ENCODE measurements around the gene TRIM74. TPM values are rescaled to one million over a fixed set of nuclear protein-coding genes. Genes with fewer than 3 reads are reported as not detected.
A peak's percentile ranks its signal among the peaks of the same experiment; 100 is the strongest.
"Not testable (repeated sequence)": the region's sequence is repeated elsewhere in the genome, so short reads cannot be mapped to it uniquely, and the experiment has no call there.

TRIM74 gene
- total and polyA plus RNA-seq, 5 experiments from 2014 or later, result 0.40 to 9.1 (median 4.4) TPM; not detected in 1

DNA sequence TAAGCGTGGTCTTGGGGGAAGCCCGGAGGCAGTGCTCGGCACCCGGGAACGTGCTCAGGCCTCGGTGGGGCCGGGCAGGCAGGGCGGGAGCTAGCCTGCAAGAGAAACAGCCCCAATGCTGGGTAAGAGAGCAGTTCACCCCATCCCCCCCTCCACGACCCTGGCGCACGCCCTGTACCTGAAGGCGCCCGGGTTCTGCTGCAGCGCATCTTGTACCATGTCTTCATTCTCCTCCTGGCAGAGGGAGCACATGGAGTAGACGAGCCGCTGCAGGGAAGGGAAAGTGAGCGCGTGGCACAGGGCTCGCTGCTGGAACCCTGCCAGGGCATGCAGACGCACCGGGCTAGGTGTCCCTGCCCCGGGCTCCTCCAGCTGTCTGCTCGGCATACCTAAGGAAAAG, 20.6 kb downstream of the TRIM74 start:
- DNase-seq, POLR2A ChIA-PET, H3K27ac Mint-ChIP-seq, H3K9me3 Mint-ChIP-seq, H3K4me1 Mint-ChIP-seq, H3K27me3 Mint-ChIP-seq, H3K4me3 Mint-ChIP-seq: not testable (repeated sequence)
- ATAC-seq, result peak in 1 of 2 donors; percentile 10
- H3K36me3 Mint-ChIP-seq, result peaks cover 0 to 17% (median 0%) of the 10 kb centered on the region in 3 donors

DNA sequence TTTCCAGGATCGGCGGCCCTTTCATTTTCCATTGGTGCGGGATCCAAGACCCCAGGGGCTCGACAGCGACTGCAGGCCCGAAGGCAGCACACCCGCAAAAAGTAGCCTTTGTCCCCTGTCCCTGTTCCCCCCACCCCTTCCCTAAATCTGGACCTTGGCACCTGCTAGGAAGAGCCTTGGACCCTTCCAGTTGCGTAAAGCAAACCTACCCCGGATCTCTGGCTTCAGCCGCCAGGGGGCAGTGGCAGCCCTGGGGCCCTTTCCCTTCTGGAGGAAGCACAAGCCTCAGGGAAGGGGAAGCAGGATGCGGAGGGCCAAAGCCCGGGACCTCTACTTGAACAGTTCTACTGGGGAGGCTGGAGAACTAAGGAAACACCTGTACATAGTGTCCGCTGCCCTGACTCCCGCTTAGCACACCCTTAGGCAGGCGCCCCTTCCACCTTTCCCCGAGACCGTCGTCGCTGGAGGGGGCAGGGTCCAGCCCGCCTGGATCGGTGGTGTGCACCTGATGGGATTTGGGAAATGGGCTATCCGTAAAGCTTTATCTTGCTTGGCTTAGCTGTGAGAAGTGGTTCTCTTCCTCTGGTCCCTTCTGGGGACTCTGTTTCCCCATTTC, 23.0 kb downstream of the TRIM74 start:
- not testable (repeated sequence) for H3K27me3 Mint-ChIP-seq, H3K4me1 Mint-ChIP-seq

GRCh38 chr7:72945597-72945996, 23.7 kb downstream of the TRIM74 start:
- Mint-ChIP-seq H3K36me3 (peaks cover 0 to 24% (median 0%) of the 10 kb centered on the region in 3 donors), H3K27ac (peak overlapping the region in 1 of 10 donors; percentile 40)
- DNase-seq, ATAC-seq, H3K27me3 Mint-ChIP-seq, POLR2A ChIA-PET, H3K4me3 Mint-ChIP-seq, H3K9me3 Mint-ChIP-seq, H3K4me1 Mint-ChIP-seq: not testable (repeated sequence)

More for the DNA sequence above, 23.0 kb downstream of the TRIM74 start:
- Mint-ChIP-seq H3K27ac (peak overlapping the region in 1 of 10 donors; percentile 33), H3K36me3 (peaks cover 0 to 22% (median 0%) of the 10 kb centered on the region in 3 donors)
- H3K4me3 Mint-ChIP-seq, H3K9me3 Mint-ChIP-seq, POLR2A ChIA-PET, DNase-seq, ATAC-seq: not testable (repeated sequence)

- DNase-seq, POLR2A ChIA-PET, ATAC-seq: not testable (repeated sequence)
These were observed 24.3 kb downstream of the TRIM74 start for GRCh38 chr7:72944937-72945336.

GRCh38 chr7:72942956-72943355, 26.3 kb downstream of the TRIM74 start:
- H3K4me3 Mint-ChIP-seq, H3K27ac Mint-ChIP-seq, H3K9me3 Mint-ChIP-seq, H3K27me3 Mint-ChIP-seq, ATAC-seq, POLR2A ChIA-PET, DNase-seq: not testable (repeated sequence)
- Mint-ChIP-seq H3K36me3 (peaks cover 0 to 29% (median 3%) of the 10 kb centered on the region in 3 donors), H3K4me1 (peaks cover 9 to 21% (median 18%) of the 10 kb centered on the region in 4 donors)

More at GRCh38 chr7:72944937-72945336, 24.3 kb downstream of the TRIM74 start:
- H3K36me3 Mint-ChIP-seq, result peaks cover 0 to 24% (median 0%) of the 10 kb centered on the region in 3 donors
- H3K27me3 Mint-ChIP-seq, H3K9me3 Mint-ChIP-seq, H3K27ac Mint-ChIP-seq, H3K4me1 Mint-ChIP-seq, H3K4me3 Mint-ChIP-seq: not testable (repeated sequence)

DNA sequence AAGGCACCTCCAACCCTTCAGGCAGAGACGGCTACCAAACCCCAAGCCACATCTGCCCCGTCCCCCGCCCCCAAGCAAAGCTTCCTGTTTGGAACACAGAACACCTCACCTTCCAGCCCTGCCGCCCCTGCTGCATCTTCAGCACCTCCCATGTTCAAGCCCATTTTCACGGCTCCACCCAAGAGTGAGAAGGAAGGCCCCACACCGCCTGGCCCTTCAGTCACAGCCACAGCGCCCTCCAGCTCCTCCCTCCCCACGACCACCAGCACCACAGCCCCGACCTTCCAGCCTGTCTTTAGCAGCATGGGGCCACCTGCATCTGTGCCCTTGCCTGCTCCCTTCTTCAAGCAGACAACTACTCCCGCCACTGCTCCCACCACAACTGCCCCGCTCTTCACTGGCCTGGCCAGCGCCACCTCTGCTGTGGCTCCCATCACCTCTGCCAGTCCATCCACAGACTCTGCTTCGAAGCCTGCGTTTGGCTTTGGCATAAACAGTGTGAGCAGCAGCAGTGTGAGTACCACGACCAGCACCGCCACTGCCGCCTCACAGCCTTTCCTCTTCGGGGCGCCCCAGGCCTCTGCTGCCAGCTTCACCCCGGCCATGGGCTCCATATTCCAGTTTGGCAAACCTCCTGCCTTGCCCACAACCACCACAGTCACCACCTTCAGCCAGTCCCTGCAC, 27.1 kb downstream of the TRIM74 start:
- DNase-seq, H3K27me3 Mint-ChIP-seq, ATAC-seq, POLR2A ChIA-PET, H3K9me3 Mint-ChIP-seq: not testable (repeated sequence)
- Mint-ChIP-seq H3K36me3 (peaks cover 0 to 28% (median 3%) of the 10 kb centered on the region in 3 donors), H3K27ac (peak overlapping the region in 5 of 10 donors; percentile 57 to 86 (median 81)), H3K4me3 (peak overlapping the region in 4 of 10 donors; percentile 39 to 66 (median 50)), H3K4me1 (peaks cover 9 to 29% (median 25%) of the 10 kb centered on the region in 4 donors)

- H3K27me3 Mint-ChIP-seq, H3K9me3 Mint-ChIP-seq, POLR2A ChIA-PET, ATAC-seq, DNase-seq, H3K4me3 Mint-ChIP-seq: not testable (repeated sequence)
- H3K27ac Mint-ChIP-seq, result peak overlapping the region in 3 of 10 donors; percentile 6 to 40 (median 10)
- H3K4me1 Mint-ChIP-seq, result peaks cover 25 to 40% (median 35%) of the 10 kb centered on the region in 4 donors
- peaks cover 4 to 57% (median 17%) of the 10 kb centered on the region in 3 donors for H3K36me3 Mint-ChIP-seq
These were observed 41.0 kb downstream of the TRIM74 start for GRCh38 chr7:72928216-72928615.

DNA sequence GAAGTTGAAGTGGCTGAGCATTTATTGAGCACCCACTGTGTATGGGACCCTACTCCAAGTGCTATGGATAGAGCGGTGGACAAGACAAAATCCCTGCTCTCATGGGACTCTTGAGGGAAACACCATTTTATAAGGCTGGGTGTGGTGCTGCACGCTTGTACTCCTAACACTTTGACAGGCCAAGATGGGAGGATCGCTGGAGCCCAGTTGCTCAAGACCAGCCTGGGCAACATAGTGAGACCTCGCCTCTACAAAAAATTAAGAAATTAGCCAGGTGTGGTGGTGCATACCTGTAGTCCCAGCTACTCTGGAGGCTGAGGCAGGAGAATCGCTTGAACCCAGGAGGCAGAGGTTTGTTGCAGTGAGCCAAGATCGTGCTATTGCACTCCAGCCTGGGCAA, 41.5 kb downstream of the TRIM74 start:
- Mint-ChIP-seq H3K4me1 (peaks cover 27 to 43% (median 36%) of the 10 kb centered on the region in 4 donors), H3K27ac (peak overlapping the region in 2 of 10 donors; percentile 38 to 40), H3K36me3 (peaks cover 4 to 57% (median 17%) of the 10 kb centered on the region in 3 donors)
- not testable (repeated sequence) for ATAC-seq, H3K27me3 Mint-ChIP-seq, DNase-seq, H3K4me3 Mint-ChIP-seq, H3K9me3 Mint-ChIP-seq
- POLR2A ChIA-PET, result interaction anchor here (0.6 kb wide), 1 partner anchor 379 kb away, joined by 4 read pairs; no protein-coding TSS in a partner anchor

- DNase-seq (no peak), ATAC-seq (peak; percentile 9 to 27)
- Mint-ChIP-seq H3K27ac (peak overlapping the region; percentile 85 to 99 (median 95)), H3K36me3 (peaks cover under 1 to 49% (median 11%) of the 10 kb centered on the region in 3 donors), H3K4me1 (peaks cover 30 to 49% (median 36%) of the 10 kb centered on the region in 4 donors), H3K27me3 (no peaks in the 10 kb centered on the region), H3K9me3 (no peaks in the 10 kb centered on the region), H3K4me3 (peak overlapping the region; percentile 90 to 99 (median 94))
- POLR2A ChIA-PET, result no interaction called here
These were observed 43.6 kb downstream of the TRIM74 start for GRCh38 chr7:72925546-72926120.

GRCh38 chr7:72924733-72925545, 44.3 kb downstream of the TRIM74 start, which contains the start of gene POM121:
Gene POM121 (plus strand): TSS chr7:72925095. CDS start chr7:72925122, 27 bp downstream.
- Mint-ChIP-seq H3K27ac (peak within 1 kb of the TSS; percentile 90 to 100 (median 99)), H3K27me3 (no peaks in the 10 kb centered on the region), H3K4me3 (peak within 1 kb of the TSS; percentile 97 to 100 (median 99)), H3K4me1 (peaks cover 28 to 51% (median 38%) of the 10 kb centered on the region in 4 donors), H3K9me3 (no peaks in the 10 kb centered on the region), H3K36me3 (peaks cover 0 to 50% (median 11%) of the 10 kb centered on the region in 3 donors)
- ATAC-seq (peak; percentile 88 to 91), DNase-seq (peak; percentile 73 to 89 (median 84))
- POLR2A ChIA-PET, result no interaction called here

GRCh38 chr7:72924386-72924732, 44.9 kb downstream of the TRIM74 start:
- H3K4me3 Mint-ChIP-seq, result peak overlapping the region; percentile 97 to 100 (median 99)
- H3K9me3 Mint-ChIP-seq, result no peaks in the 10 kb centered on the region
- peaks cover 31 to 54% (median 41%) of the 10 kb centered on the region in 4 donors for H3K4me1 Mint-ChIP-seq
- no peak for DNase-seq
- no peaks in the 10 kb centered on the region for H3K27me3 Mint-ChIP-seq
- peak overlapping the region; percentile 90 to 100 (median 99) for H3K27ac Mint-ChIP-seq
- H3K36me3 Mint-ChIP-seq, result peaks cover 0 to 46% (median 11%) of the 10 kb centered on the region in 3 donors
- POLR2A ChIA-PET, result no interaction called here
- no peak for ATAC-seq

DNA sequence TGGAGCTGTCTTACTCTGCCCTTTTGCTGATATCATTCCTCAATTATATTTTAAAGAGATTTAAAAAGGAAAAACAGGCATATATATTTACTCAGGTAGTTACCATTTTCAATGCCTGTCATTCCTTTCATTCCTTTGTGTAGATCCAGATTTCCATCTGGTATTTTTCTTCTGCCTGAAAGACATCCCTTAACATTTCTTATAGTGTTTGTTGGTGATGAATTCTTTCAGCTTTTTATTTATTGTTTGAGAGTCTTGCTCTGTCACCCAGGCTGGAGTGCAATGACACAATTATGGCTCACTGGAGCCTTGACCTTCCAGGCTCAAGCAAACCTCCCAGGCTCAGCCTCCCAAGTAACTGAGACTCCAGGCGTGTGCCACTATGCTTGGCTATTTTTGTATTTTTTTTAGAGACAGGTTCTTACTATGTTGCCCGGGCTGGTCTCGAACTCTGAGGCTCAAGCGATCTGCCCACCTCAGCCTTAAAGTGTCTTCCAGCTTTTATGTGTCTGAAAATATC, 50.0 kb downstream of the TRIM74 start:
- DNase-seq (no peak), ATAC-seq (no peak)
- H3K36me3 Mint-ChIP-seq, result peaks cover 0 to 35% (median 0%) of the 10 kb centered on the region in 3 donors
- H3K27ac Mint-ChIP-seq, result peak overlapping the region in 4 of 10 donors; percentile 27 to 67 (median 52)
- POLR2A ChIA-PET, result no interaction called here
- peaks cover 14 to 40% (median 31%) of the 10 kb centered on the region in 4 donors for H3K4me1 Mint-ChIP-seq
- no peak overlapping the region for H3K4me3 Mint-ChIP-seq
- no peaks in the 10 kb centered on the region for H3K9me3 Mint-ChIP-seq
- H3K27me3 Mint-ChIP-seq, result no peaks in the 10 kb centered on the region

All from naive thymus-derived CD8-positive, alpha-beta T cell (primary cell).